ENCODE measurements around the gene SUSD2.
"Not testable (repeated sequence)": the region's sequence is repeated elsewhere in the genome, so short reads cannot be mapped to it uniquely, and the experiment has no call there.

The SUSD2 gene

GRCh38 chr22:24219750-24220149 is 38.5 kb downstream of the SUSD2 start:
- no peak for FAIRE-seq

GRCh38 chr22:24224468-24224867 is 43.2 kb downstream of the SUSD2 start:
- FAIRE-seq = no peak

GRCh38 chr22:24225044-24225601 is 43.8 kb downstream of the SUSD2 start:
- FAIRE-seq = no peak

- FAIRE-seq = no peak
These were observed 44.7 kb downstream of the SUSD2 start for GRCh38 chr22:24225951-24226350.

GRCh38 chr22:24230911-24231656 is 49.8 kb downstream of the SUSD2 start:
- FAIRE-seq = no peak

DNA sequence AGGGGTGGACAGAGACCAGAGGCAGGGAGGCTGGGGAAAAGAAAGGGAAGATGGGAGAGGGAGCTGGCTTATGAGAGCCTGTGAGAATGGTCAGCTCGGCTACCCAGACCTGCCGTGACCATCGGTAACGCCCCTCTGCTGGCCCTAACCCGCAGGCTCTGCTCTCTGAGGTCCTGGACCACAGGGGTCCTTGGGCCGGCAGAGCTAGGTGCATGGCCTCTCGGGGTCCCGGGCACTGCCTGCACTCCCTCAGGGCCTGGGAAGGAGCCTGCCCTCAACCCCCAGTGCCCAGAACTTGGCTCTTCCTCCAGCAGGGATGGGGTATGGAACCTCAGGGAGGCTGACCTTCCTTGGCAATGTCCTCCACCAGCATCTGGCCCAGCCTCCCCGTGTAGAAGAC is 50.4 kb downstream of the SUSD2 start:
- no peak for FAIRE-seq

GRCh38 chr22:24232124-24232523 is 50.8 kb downstream of the SUSD2 start:
- no peak for FAIRE-seq

GRCh38 chr22:24232725-24233124 is 51.4 kb downstream of the SUSD2 start:
- FAIRE-seq = no peak

DNA sequence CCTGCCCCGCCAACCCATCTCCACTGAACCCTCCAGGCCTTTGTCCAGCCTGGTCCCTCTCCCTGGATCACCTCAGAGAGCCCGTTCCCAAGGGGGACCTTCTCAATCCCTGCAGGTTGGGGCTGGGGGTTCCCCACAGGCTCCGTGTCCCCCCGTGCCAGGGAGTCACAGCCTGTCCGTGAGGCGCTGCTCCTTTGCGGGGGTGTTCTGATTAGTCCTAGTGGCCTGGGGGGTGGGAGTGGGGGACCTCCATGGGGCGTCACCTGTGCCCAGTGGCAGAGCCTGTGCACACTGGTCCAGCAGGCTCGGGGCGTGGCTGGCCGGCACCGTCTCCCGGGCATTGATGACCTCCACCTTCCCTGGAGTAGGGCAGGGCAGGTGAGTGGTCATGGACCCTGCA is 51.9 kb downstream of the SUSD2 start:
- FAIRE-seq = no peak

GRCh38 chr22:24233816-24234215 is 52.5 kb downstream of the SUSD2 start:
- FAIRE-seq = no peak

DNA sequence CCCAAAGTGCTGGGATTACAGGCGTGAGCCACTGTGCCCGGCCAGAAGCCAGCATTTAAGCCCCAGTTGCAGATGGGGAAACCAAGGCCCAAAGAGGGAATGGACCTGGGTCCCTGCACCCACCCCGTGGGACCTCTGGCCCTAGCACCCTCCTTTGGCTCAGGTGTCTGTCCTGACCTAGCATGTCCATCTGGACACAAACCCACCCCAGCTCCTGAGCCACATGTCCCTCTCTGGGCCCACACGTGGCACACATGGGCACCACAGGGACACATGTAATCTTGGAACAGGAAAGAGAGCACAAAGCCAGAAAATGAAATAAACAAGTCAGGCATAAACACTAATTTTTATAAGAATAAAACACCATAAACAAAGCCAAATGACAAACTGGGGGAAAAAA is 54.0 kb downstream of the SUSD2 start:
- FAIRE-seq = no peak

DNA sequence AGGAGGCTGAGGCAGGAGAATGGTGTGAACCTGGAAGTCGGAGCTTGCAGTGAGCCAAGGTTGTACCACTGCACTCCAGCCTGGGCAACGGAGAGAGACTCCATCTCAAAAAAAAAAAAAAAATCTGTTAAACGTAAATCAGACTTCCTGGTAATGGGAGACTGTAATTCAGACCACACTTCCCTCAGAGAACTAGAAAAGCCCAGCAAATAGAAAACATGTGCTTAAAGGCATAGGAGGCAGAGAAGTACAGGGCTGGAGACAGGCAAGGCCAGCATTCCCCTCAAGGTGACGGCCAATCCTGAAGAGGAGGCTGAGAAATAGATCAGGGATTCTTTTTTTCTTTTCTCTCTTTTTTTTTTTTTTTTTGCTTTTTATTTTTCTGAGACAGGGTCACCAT is 55.4 kb downstream of the SUSD2 start:
- FAIRE-seq = no peak

GRCh38 chr22:24238101-24238694 is 56.9 kb downstream of the SUSD2 start:
- not testable (repeated sequence) for FAIRE-seq

Measured in G401.6 (cell line).